Neural progenitor cell (in vitro differentiated cells): ENCODE data around the gene COL21A1. TPM values are rescaled to one million over a fixed set of nuclear protein-coding genes. Genes with fewer than 3 reads are reported as not detected.

ENCODE experiments used
- DNase-seq: peaks from one replicate; pipeline ENCODE4 v3.0.0-alpha.2; 2016; ENCODE audit warnings: low spot score
- H2AFZ ChIP-seq: fragments of 200-600 bp; sonication (generic); replicated peaks from 2 replicates; pipeline ENCODE4 v1.6.1; 2016; ENCODE audit warnings: antibody characterized with exemption
- H3F3A ChIP-seq: fragments of 200-600 bp; sonication (generic); 2 replicates; pipeline ENCODE4 v1.6.1; 2016; ENCODE audit warnings: antibody characterized with exemption, low read depth
- H3K27ac ChIP-seq: fragments of 200-600 bp; sonication (generic); 2 replicates; pipeline ENCODE4 v1.5.1; 2016; ENCODE audit warnings: mild to moderate bottlenecking
- H3K27me3 ChIP-seq: fragments of 200-600 bp; sonication (generic); 2 replicates; pipeline ENCODE4 v1.6.1; 2016; ENCODE audit warnings: mild to moderate bottlenecking, moderate library complexity
- H3K36me3 ChIP-seq: fragments of 200-600 bp; sonication (generic); 2 replicates; pipeline ENCODE4 v1.5.1; 2016
- H3K4me1 ChIP-seq: fragments of 200-600 bp; sonication (generic); 2 replicates; pipeline ENCODE4 v1.6.1; 2016; ENCODE audit warnings: mixed run types
- H3K4me2 ChIP-seq: fragments of 200-600 bp; sonication (generic); 2 replicates; pipeline ENCODE4 v1.6.1; 2016
- H3K4me3 ChIP-seq: fragments of 200-600 bp; sonication (generic); 2 replicates; pipeline ENCODE4 v1.5.1; 2016
- H3K79me2 ChIP-seq: fragments of 200-600 bp; sonication (generic); 2 replicates; pipeline ENCODE4 v1.6.1; 2016; ENCODE audit warnings: low read depth
- H3K9ac ChIP-seq: fragments of 200-600 bp; sonication (generic); 2 replicates; pipeline ENCODE4 v1.6.1; 2016
- H3K9me3 ChIP-seq: fragments of 200-600 bp; sonication (generic); 2 replicates; pipeline ENCODE4 v1.5.1; 2016; ENCODE audit warnings: low read depth
- H4K20me1 ChIP-seq: fragments of 200-600 bp; sonication (generic); 2 replicates; pipeline ENCODE4 v1.6.1; 2016; ENCODE audit warnings: low read depth
- H3K27ac Mint-ChIP-seq: 3 replicates; pipeline ENCODE4 v1.8.0; 2021; ENCODE audit warnings: mixed read lengths
- H3K27me3 Mint-ChIP-seq: 2 replicates; pipeline ENCODE4 v1.8.0; 2022; ENCODE audit warnings: low read depth, mild to moderate bottlenecking, inconsistent platforms, moderate library complexity, mixed read lengths; ENCODE audit not compliant: insufficient read depth
- H3K36me3 Mint-ChIP-seq: 3 replicates; pipeline ENCODE4 v1.8.0; 2021; ENCODE audit warnings: mixed read lengths
- H3K4me1 Mint-ChIP-seq: 3 replicates; pipeline ENCODE4 v1.8.0; 2021; ENCODE audit warnings: mixed read lengths
- H3K4me3 Mint-ChIP-seq: 3 replicates; pipeline ENCODE4 v1.8.0; 2021; ENCODE audit warnings: mild to moderate bottlenecking, moderate library complexity, mixed read lengths
- H3K9me3 Mint-ChIP-seq: 3 replicates; pipeline ENCODE4 v1.8.0; 2020; ENCODE audit warnings: mixed read lengths
- EZH2 ChIP-seq: fragments of 200-600 bp; sonication (generic); IDR thresholded peaks from 2 replicates; pipeline ENCODE4 v1.6.1; 2017; ENCODE audit warnings: antibody characterized with exemption, mild to moderate bottlenecking, moderate library complexity
- EZH2phosphoT487 ChIP-seq: fragments of 200-600 bp; sonication (generic); IDR thresholded peaks from 2 replicates; pipeline ENCODE4 v1.6.1; 2017; ENCODE audit warnings: antibody characterized with exemption
- total RNA-seq: library from RNA; depleted of rRNA; stranded (reverse); fragments of >200 nt; gene quantifications from 2 replicates; pipeline ENCODE4 v1.2.3, GENCODE V29; 2015; ENCODE audit warnings: low replicate concordance
- TF ChIP-seq, protein P1 (sequence below): fragments of 200-600 bp; sonication (generic); IDR thresholded peaks from 2 replicates; pipeline ENCODE4 v1.5.1; 2017; ENCODE audit warnings: antibody characterized with exemption, mild to moderate bottlenecking

Gene COL21A1
- total RNA-seq, 1 donor from 2014 or later: 0.95 TPM

GRCh38 chr6:56033401-56033800, 214.0 kb downstream of the COL21A1 start:
- Histone ChIP-seq H2AFZ (no peak overlapping the region), H3K4me1 (no peaks in the 10 kb centered on the region), H3K27ac (no peak overlapping the region), H3K79me2 (no peaks in the 10 kb centered on the region), H3K4me2 (no peak overlapping the region), H3K9ac (no peak overlapping the region), H3F3A (no peaks in the 10 kb centered on the region), H3K36me3 (no peaks in the 10 kb centered on the region), H3K9me3 (no peaks in the 10 kb centered on the region), H3K4me3 (no peak overlapping the region), H3K27me3 (no peaks in the 10 kb centered on the region), H4K20me1 (no peaks in the 10 kb centered on the region)
- H3K4me3 Mint-ChIP-seq: no peak overlapping the region
- no peaks in the 10 kb centered on the region for H3K27me3 Mint-ChIP-seq
- DNase-seq: no peak
- H3K36me3 Mint-ChIP-seq: no peaks in the 10 kb centered on the region
- TF ChIP-seq EZH2phosphoT487: no peak
- TF ChIP-seq, protein P1, sequence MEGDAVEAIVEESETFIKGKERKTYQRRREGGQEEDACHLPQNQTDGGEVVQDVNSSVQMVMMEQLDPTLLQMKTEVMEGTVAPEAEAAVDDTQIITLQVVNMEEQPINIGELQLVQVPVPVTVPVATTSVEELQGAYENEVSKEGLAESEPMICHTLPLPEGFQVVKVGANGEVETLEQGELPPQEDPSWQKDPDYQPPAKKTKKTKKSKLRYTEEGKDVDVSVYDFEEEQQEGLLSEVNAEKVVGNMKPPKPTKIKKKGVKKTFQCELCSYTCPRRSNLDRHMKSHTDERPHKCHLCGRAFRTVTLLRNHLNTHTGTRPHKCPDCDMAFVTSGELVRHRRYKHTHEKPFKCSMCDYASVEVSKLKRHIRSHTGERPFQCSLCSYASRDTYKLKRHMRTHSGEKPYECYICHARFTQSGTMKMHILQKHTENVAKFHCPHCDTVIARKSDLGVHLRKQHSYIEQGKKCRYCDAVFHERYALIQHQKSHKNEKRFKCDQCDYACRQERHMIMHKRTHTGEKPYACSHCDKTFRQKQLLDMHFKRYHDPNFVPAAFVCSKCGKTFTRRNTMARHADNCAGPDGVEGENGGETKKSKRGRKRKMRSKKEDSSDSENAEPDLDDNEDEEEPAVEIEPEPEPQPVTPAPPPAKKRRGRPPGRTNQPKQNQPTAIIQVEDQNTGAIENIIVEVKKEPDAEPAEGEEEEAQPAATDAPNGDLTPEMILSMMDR: no peak
- no peak for TF ChIP-seq EZH2
- no peaks in the 10 kb centered on the region for H3K9me3 Mint-ChIP-seq
- no peak overlapping the region for H3K27ac Mint-ChIP-seq
- no peaks in the 10 kb centered on the region for H3K4me1 Mint-ChIP-seq

GRCh38 chr6:56032715-56033260, 214.6 kb downstream of the COL21A1 start:
- no peaks in the 10 kb centered on the region for H3K36me3 ChIP-seq
- DNase-seq: no peak
- Mint-ChIP-seq H3K27ac (no peak overlapping the region), H3K4me1 (no peaks in the 10 kb centered on the region), H3K9me3 (no peaks in the 10 kb centered on the region), H3K36me3 (no peaks in the 10 kb centered on the region), H3K4me3 (no peak overlapping the region), H3K27me3 (no peaks in the 10 kb centered on the region)
- no peaks in the 10 kb centered on the region for H3K9me3 ChIP-seq
- no peaks in the 10 kb centered on the region for H3K79me2 ChIP-seq
- H2AFZ ChIP-seq: peak overlapping the region; percentile 15
- H3K27ac ChIP-seq: no peak overlapping the region
- no peak overlapping the region for H3K4me2 ChIP-seq
- no peak overlapping the region for H3K4me3 ChIP-seq
- no peaks in the 10 kb centered on the region for H3K4me1 ChIP-seq
- H4K20me1 ChIP-seq: no peaks in the 10 kb centered on the region
- H3K9ac ChIP-seq: no peak overlapping the region
- no peak for TF ChIP-seq EZH2phosphoT487
- TF ChIP-seq, protein P1: no peak
- no peak for TF ChIP-seq EZH2
- H3K27me3 ChIP-seq: no peaks in the 10 kb centered on the region
- H3F3A ChIP-seq: no peaks in the 10 kb centered on the region

DNA sequence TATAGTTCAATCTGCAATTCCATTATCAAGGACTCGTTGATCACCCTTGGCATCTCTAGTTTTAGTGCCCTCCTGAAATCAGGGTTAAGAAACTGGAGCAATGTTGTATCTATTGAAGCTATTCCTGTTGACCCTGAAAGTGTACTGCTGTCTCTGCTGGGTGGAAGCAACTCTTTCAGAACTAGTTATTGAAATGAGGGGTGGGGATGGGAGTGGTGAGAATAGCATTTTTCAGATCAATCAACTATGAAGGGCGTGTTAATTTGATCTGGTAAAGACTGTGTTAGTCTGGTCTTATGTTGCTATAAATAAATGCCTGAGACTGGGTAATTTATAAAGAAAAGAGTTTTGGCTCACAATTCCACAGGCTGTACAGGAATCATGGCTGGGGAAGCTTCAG, 219.5 kb downstream of the COL21A1 start:
- H3K9me3 ChIP-seq: no peaks in the 10 kb centered on the region
- H2AFZ ChIP-seq: no peak overlapping the region
- Mint-ChIP-seq H3K4me1 (no peaks in the 10 kb centered on the region), H3K4me3 (no peak overlapping the region), H3K27me3 (no peaks in the 10 kb centered on the region), H3K9me3 (no peaks in the 10 kb centered on the region), H3K27ac (no peak overlapping the region), H3K36me3 (no peaks in the 10 kb centered on the region)
- H4K20me1 ChIP-seq: no peaks in the 10 kb centered on the region
- no peak overlapping the region for H3K9ac ChIP-seq
- peaks cover 3% of the 10 kb centered on the region for H3K4me1 ChIP-seq
- no peaks in the 10 kb centered on the region for H3K36me3 ChIP-seq
- H3K79me2 ChIP-seq: no peaks in the 10 kb centered on the region
- no peak overlapping the region for H3K27ac ChIP-seq
- H3F3A ChIP-seq: no peaks in the 10 kb centered on the region
- no peak overlapping the region for H3K4me2 ChIP-seq
- no peak for DNase-seq
- no peak for TF ChIP-seq EZH2
- no peak for TF ChIP-seq EZH2phosphoT487
- TF ChIP-seq, protein P1: no peak
- H3K4me3 ChIP-seq: no peak overlapping the region
- no peaks in the 10 kb centered on the region for H3K27me3 ChIP-seq
